K562 (cell line): ENCODE data around the gene EFCAB12. TPM values are rescaled to one million over a fixed set of nuclear protein-coding genes. Genes with fewer than 3 reads are reported as not detected.
A peak's percentile ranks its signal among the peaks of the same experiment; 100 is the strongest.

Experiments
- ATF7 ChIP-seq: fragments of 450-650 bp; IDR thresholded peaks from 2 replicates; pipeline ENCODE4 v1.7.1; 2014; ENCODE audit warnings: mild to moderate bottlenecking, moderate library complexity
- BHLHE40 ChIP-seq: IDR thresholded peaks from 2 replicates; pipeline ENCODE4 v1.6.1; 2011; ENCODE audit warnings: low read length, improper control_type of control experiment
- DACH1 ChIP-seq: fragments of 450-650 bp; IDR thresholded peaks from 2 replicates; pipeline ENCODE4 v1.6.1; 2018; ENCODE audit not compliant: partially characterized antibody
- ESRRB ChIP-seq: fragments of 250-450 bp; sonication (Bioruptor Pico); IDR thresholded peaks from 2 replicates; pipeline ENCODE4 v1.5.0; 2020; ENCODE audit warnings: mild to moderate bottlenecking, moderate library complexity, borderline replicate concordance
- EWSR1 ChIP-seq: fragments of 450-650 bp; IDR thresholded peaks from 2 replicates; pipeline ENCODE4 v1.6.1; 2018; ENCODE audit warnings: borderline replicate concordance, mild to moderate bottlenecking, low read depth, moderate library complexity; ENCODE audit not compliant: partially characterized antibody
- FIP1L1 ChIP-seq: fragments of 200-400 bp; formaldehyde crosslinking; IDR thresholded peaks from 2 replicates; pipeline ENCODE4 v1.6.1; 2018; ENCODE audit warnings: mild to moderate bottlenecking, low read depth, low read length; ENCODE audit not compliant: poor library complexity, severe bottlenecking
- FOXK1 ChIP-seq: sonication (generic); formaldehyde crosslinking; IDR thresholded peaks from 2 replicates; pipeline ENCODE4 v1.8.0; 2022; ENCODE audit warnings: missing genetic modification reagents, mild to moderate bottlenecking, borderline replicate concordance
- JUN ChIP-seq, 2 experiments: sonication (generic) in 1 of 2; formaldehyde crosslinking in 1 of 2; IDR thresholded peaks; 2 replicates each; pipeline versions ENCODE4 v1.6.1 to v1.8.0; 2012 to 2022; ENCODE audit warnings: borderline replicate concordance in 2 of 2, mild to moderate bottlenecking in 2 of 2, improper control_type of control experiment in 1 of 2, low read depth in 1 of 2, low read length in 1 of 2, missing genetic modification reagents in 1 of 2
- KLF6 ChIP-seq: fragments of 250-450 bp; sonication (Bioruptor Pico); IDR thresholded peaks from 2 replicates; pipeline ENCODE4 v1.4.0; 2020; ENCODE audit warnings: mild to moderate bottlenecking, moderate library complexity, borderline replicate concordance
- MYNN ChIP-seq, 2 experiments: sonication (generic); formaldehyde crosslinking in 1 of 2; IDR thresholded peaks; 2 replicates each; pipeline versions ENCODE4 v1.5.0 to v1.6.1; 2016 to 2020; ENCODE audit warnings: antibody characterized with exemption in 1 of 2, missing genetic modification reagents in 1 of 2
- NFRKB ChIP-seq: fragments of 450-650 bp; IDR thresholded peaks from 2 replicates; pipeline ENCODE4 v1.6.1; 2016; ENCODE audit warnings: low read depth
- NR3C1 ChIP-seq: sonication (generic); formaldehyde crosslinking; IDR thresholded peaks from 2 replicates; pipeline ENCODE4 v1.8.1; 2022; ENCODE audit warnings: missing genetic modification reagents
- PRMT5 ChIP-seq: sonication (generic); formaldehyde crosslinking; IDR thresholded peaks from 2 replicates; pipeline ENCODE4 v1.5.0; 2020; ENCODE audit warnings: missing genetic modification reagents
- RBM22 ChIP-seq: fragments of 200-400 bp; formaldehyde crosslinking; IDR thresholded peaks from 2 replicates; pipeline ENCODE4 v1.6.1; 2018; ENCODE audit warnings: low read length, low read depth; ENCODE audit not compliant: poor library complexity, severe bottlenecking
- RBM25 ChIP-seq: fragments of 200-400 bp; formaldehyde crosslinking; IDR thresholded peaks from 2 replicates; pipeline ENCODE4 v1.6.1; 2018; ENCODE audit warnings: low read length, low read depth, moderate library complexity; ENCODE audit not compliant: severe bottlenecking
- SOX6 ChIP-seq: fragments of 450-650 bp; IDR thresholded peaks from 2 replicates; pipeline ENCODE4 v1.6.1; 2014; ENCODE audit warnings: mild to moderate bottlenecking
- ZFP36 ChIP-seq: fragments of 150-350 bp; IDR thresholded peaks from 2 replicates; pipeline ENCODE4 v1.6.1; 2018; ENCODE audit warnings: low read length, low read depth; ENCODE audit not compliant: partially characterized antibody
- ZKSCAN3 ChIP-seq: fragments of 250-450 bp; sonication (Bioruptor Pico); IDR thresholded peaks from 2 replicates; pipeline ENCODE4 v1.4.0; 2020
- polyA plus RNA-seq, 8 experiments: library from polyadenylated mRNA; depleted of rRNA in 4 of 8; stranded (reverse) in 5 of 8; unstranded in 3 of 8; fragments of >200 nt; fragmentation: Nextera tagmentation in 2 of 8; fragmentation: Illumina TruSeq in 1 of 8; extraction: Ambion mirVana in 2 of 8; extraction: Trizol in 1 of 8; gene quantifications; 2 replicates each; pipeline versions ENCODE4 v1.2.1 to v1.2.3, GENCODE V29; 2011 to 2014; ENCODE audit warnings: inconsistent platforms in 1 of 8, missing spikeins in 1 of 8
- total RNA-seq, 7 experiments: library from RNA; depleted of rRNA in 6 of 7; stranded (reverse); fragments of >200 nt in 6 of 7; fragmentation: Illumina TruSeq in 2 of 7; extraction: Trizol in 2 of 7; gene quantifications; 2 replicates each; pipeline versions ENCODE4 v1.2.1 to v1.2.3, GENCODE V29; 2011 to 2021; ENCODE audit warnings: low replicate concordance in 1 of 7
- TF ChIP-seq, protein P1 (sequence below): sonication (generic); formaldehyde crosslinking; IDR thresholded peaks from 2 replicates; pipeline ENCODE4 v1.9.0; 2022; ENCODE audit warnings: mild to moderate bottlenecking, missing genetic modification reagents
- TF ChIP-seq, protein P2 (sequence below): fragments of 450-650 bp; IDR thresholded peaks from one replicate; pipeline ENCODE4 v1.6.1; 2018; ENCODE audit warnings: mild to moderate bottlenecking, moderate library complexity; ENCODE audit not compliant: partially characterized antibody
- TF ChIP-seq, protein P3 (sequence below): sonication (generic); formaldehyde crosslinking; IDR thresholded peaks from 2 replicates; pipeline ENCODE4 v1.9.0; 2022; ENCODE audit warnings: mild to moderate bottlenecking, missing genetic modification reagents
- TF ChIP-seq, protein P4 (sequence below): fragments of 250-450 bp; sonication (Bioruptor Pico); IDR thresholded peaks from 2 replicates; pipeline ENCODE4 v1.5.0; 2021; ENCODE audit warnings: mild to moderate bottlenecking, moderate library complexity

EFCAB12 gene
- total and polyA plus RNA-seq, 9 of the 15 experiments (the other 6 are each of a cell fraction or from before 2014, with no cell fraction given), result 0.08 to 0.95 (median 0.56) TPM; not detected in 1

DNA sequence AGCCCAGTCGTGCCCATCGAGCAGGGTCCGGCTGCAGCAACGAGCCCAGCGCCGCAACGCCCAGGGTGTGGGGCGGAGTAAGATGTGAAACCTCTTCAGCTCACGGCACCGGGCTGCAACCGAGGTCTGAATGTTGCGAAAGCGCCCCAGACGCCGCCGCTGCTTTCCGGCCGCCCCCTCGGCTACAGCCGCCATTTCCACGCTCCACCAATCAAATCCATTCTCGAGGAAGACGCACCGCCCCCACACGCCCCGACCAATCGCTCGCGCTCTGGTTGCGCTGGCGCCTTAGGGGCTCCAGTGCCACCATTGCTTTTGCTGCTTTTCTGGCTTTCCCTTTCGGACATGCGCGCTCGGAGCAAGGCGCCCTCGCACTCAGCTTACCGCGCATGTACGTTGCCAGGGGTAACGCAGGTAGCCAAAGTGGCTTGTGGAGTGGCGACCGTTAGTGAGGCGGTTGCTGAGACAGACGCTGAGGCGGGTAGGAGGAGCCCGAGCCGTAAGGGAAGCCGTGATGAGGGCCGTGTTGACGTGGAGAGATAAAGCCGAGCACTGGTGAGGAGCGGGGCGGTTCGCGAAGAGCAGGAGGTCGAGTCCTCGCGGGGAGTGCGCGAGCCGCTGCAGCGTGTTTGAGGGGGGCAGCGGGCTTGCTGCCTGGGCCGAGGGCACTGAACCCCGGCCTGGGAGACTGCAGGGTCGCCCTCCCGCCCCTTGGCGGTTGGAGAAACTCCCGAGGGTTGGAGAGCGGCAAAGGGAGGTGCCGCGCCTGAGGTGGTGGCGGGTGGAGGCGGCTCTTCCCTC is 11.6 kb upstream of the EFCAB12 start, which contains the start of the genes IFT122 and MBD4 (continued):
- TF ChIP-seq ESRRB (CRISPR knock-in tag) (no peak), FOXK1 (CRISPR knock-in tag) (0 out of 2 replicates have a peak, but pooled peaks have one; percentile 43), ZKSCAN3 (no peak), KLF6 (CRISPR knock-in tag) (peak; percentile 8; the same call in 1 of the 2 replicates), BHLHE40 (no peak; the same call in 1 of the 2 replicates), RBM22 (peak; percentile 86), NFRKB (peak; percentile 68), ATF7 (peak; percentile 57; the same call in 1 of the 2 replicates), DACH1 (no peak), SOX6 (peak; percentile 48), PRMT5 (CRISPR knock-in tag) (no peak), RBM25 (peak; percentile 14), MYNN (IDR thresholded peaks at IDR 0.05) (peak; percentile 38; the same call in 1 of the 2 replicates), MYNN (CRISPR knock-in tag; IDR thresholded peaks at IDR 0.05) (no peak), NR3C1 (CRISPR knock-in tag) (no peak), ZFP36 (no peak), JUN (IDR thresholded peaks at IDR 0.05; ENCODE audit: borderline replicate concordance, low read depth, low read length) (no peak), JUN (CRISPR knock-in tag; IDR thresholded peaks at IDR 0.05; ENCODE audit: borderline replicate concordance) (no peak), EWSR1 (no peak), FIP1L1 (peak; percentile 71)
- TF ChIP-seq, protein P1, sequence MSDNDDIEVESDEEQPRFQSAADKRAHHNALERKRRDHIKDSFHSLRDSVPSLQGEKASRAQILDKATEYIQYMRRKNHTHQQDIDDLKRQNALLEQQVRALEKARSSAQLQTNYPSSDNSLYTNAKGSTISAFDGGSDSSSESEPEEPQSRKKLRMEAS (CRISPR knock-in tag), result peak; percentile 59
- TF ChIP-seq, protein P2, sequence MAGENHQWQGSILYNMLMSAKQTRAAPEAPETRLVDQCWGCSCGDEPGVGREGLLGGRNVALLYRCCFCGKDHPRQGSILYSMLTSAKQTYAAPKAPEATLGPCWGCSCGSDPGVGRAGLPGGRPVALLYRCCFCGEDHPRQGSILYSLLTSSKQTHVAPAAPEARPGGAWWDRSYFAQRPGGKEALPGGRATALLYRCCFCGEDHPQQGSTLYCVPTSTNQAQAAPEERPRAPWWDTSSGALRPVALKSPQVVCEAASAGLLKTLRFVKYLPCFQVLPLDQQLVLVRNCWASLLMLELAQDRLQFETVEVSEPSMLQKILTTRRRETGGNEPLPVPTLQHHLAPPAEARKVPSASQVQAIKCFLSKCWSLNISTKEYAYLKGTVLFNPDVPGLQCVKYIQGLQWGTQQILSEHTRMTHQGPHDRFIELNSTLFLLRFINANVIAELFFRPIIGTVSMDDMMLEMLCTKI, result no peak
- TF ChIP-seq, protein P3, sequence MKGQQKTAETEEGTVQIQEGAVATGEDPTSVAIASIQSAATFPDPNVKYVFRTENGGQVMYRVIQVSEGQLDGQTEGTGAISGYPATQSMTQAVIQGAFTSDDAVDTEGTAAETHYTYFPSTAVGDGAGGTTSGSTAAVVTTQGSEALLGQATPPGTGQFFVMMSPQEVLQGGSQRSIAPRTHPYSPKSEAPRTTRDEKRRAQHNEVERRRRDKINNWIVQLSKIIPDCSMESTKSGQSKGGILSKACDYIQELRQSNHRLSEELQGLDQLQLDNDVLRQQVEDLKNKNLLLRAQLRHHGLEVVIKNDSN (CRISPR knock-in tag), result no peak
- TF ChIP-seq, protein P4, sequence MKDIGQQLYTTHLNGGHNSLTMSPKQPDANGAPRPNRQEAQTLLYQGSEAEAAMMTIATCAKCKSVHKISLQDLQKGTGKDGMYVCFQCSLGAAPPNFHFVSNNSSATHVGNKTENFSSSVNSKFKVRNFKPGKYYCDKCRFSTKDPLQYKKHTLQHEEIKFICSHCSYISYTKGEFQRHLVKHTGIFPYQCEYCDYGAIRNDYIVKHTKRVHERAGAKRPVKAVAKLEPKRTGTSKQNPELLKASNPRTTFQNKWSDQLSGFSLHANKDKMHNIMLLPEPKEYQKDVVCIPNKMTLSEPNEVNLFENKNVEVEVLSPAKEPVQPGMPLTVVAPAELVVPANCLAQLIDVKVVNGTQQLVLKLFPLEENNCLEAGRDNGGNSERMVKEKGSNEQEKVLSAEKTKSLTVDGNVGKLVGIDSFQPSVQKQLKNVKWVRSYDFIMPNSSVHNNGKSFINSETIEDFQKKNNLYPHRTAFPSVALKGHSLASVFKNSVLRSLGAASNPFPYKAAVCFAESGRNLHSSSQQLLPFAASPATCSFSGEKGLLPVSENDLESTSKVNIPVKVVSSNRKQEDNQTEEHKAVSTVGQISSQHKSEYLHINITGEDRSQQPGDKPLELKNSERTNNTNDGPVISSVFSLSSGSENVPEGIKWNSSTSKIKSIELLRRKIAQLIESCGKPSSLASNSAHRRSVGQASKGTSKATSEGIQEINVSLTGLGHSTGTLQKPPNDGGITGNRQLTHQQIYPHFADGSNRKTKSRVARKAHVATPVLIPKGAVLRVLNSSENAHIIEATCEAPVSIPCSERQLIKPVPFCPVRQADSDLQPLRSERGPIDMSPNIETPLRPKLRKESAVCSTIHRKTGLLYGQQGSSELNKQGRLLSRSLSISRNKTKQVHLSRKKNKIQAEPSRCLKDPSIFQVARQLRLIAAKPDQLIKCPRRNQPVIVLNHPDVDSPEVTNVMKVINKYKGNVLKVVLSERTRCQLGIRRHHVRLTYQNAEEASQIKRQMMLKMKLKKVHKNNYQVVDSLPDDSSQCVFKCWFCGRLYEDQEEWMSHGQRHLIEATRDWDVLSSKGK (CRISPR knock-in tag), result no peak
